ENCODE results near the gene ZNF254.
"Not testable (repeated sequence)": the region's sequence is repeated elsewhere in the genome, so short reads cannot be mapped to it uniquely, and the experiment has no call there.

The ZNF254 gene

DNA sequence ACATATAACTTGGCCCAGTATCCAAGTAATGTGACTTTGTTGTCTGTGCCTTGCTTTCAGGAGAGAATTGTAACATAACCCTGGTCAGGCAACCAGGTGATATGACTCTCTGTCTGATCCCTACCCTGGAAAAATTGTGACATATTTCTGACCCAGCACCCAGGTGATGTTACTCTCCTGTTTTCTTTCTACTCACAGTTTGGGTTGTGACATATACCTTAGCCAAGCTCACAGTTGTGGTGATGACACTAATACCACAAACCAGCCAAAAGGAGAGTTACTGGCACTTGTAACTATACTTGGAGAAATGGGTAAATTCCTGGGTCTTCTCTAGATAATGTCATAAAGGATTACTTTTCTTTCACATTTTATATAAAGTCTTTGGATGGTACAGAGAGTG is 14.3 kb upstream of the ZNF254 start:
- DNase-seq (ENCODE audit: low spot score), result no peak

DNA sequence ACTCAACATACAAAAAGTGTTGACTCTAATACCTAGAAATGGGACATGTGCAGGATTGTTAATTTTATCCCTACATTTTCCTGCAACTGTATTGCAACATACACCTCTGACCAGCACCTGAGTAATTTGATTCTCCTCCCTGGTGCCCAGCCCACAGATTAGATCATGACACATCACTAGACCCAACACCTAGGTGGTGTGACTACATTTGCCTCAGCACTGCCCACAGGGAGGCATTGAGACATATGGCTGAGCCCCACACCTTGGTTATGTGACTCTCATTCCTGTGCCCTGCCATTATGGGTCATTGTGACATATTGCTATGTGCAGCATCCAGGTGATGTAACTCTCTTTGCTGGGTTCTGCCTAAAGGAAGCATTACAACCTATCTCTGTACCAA is 13.2 kb upstream of the ZNF254 start:
- no peak for DNase-seq (ENCODE audit: low spot score)

DNA sequence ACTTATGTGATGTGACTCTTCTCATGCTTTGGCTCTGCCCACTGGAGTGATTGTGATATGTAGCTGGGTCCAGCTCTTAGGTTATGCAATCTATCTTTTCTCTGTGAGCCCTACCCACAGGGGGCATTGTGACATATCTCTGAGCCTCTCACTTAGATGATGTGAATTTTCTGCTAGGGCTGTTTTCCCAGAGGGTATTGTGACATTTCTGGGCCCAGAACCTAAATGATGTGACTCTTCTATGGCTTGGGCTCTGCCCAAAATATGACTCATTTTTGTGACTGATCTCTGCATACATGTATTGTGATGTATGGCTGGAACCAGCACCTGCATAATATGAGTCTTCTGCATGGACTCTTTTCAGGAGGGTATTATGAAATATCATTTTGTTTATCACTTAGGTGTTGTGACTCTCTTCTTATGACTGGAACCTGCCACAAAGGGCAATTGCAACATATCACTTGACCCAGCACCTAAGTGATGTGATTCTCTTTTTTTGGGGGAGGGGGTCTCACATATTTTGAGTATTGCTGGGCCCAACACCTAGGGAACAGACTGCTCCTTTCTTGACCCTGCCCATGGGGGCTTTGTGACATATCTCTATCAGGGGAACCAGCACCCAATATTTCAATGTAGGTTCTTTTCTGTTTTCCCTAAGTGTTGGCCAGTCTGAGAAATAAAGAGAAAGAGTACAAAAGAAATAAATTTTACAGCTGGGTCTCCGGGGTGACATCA is 12.1 kb upstream of the ZNF254 start:
- no peak for DNase-seq (ENCODE audit: low spot score)

DNA sequence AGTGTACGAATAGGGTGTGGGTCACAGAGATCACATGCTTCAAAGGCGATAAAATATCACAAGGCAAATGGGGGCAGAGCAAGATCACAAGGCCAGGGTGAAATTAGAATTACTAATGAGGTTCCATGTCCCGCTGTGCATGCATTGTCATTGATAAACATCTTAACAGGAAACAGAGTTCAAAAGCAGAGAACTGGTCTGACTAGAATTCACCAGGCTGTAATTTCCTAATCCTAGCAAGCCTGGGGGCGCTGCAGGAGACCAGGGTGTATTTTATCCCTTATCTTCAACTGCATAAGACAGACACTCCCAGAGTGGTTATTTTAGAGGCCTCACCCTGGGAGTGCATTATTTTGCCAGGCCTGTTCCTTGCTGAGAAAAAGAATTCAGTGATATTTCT is 11.5 kb upstream of the ZNF254 start:
- not testable (repeated sequence) for DNase-seq (ENCODE audit: low spot score)

DNA sequence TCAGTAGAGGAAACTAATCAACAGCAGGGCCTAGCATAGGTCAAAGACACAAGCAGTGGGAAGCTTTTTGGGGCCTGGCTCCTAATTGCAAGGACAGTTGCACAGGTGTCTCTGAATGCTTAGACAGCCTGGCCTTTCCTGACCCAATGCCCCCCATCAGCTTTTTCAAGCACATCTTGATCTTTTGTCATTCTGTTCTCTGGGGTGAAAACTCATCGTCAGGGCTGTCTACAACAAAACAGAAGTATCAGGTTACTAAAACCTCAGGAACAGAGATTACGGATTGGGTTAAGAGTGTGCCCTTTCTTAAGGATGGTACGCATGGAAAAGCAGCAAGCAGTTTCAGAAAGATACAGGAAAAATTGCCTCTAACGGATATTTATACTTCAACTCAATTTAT is 8.3 kb upstream of the ZNF254 start:
- DNase-seq (ENCODE audit: low spot score), result no peak

DNA sequence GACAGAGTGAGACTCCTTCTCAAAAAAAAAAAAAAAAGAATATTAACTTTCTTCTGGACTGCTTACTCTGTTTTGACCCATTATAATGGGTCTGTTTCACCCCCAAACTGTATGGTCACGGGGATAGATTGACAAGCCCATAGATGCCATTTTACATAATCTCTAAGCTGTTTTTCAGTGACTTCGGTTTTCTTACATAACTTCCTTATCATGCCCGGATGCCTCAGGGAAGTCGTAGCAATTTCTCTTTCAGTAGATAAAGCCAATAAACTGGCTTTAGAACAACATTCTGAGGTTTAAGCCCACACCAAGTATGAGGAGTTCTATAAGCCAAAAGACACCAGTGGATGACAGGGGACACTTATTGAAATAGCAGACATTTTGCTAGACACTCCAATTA is 5.9 kb upstream of the ZNF254 start:
- no peak for DNase-seq (ENCODE audit: low spot score)

DNA sequence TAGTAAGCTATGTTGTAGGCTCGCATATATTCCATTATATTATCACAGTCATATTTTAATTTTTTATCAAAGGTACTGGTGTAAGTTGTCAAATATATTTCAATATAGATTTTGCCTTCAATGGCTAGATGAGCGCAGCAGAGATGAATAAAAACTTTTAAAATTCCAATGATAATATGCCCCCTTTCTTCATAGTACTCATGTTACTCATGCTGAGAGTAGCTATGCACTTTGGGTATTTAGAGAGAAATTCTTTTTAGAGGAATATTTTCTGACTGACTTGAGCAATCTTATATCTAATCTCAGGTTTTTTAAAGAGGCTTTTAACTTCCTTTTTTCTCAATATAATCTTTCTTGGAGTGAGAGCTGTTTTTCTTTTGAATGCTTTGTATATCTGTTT is 11.4 kb downstream of the ZNF254 start:
- DNase-seq (ENCODE audit: low spot score), result no peak

DNA sequence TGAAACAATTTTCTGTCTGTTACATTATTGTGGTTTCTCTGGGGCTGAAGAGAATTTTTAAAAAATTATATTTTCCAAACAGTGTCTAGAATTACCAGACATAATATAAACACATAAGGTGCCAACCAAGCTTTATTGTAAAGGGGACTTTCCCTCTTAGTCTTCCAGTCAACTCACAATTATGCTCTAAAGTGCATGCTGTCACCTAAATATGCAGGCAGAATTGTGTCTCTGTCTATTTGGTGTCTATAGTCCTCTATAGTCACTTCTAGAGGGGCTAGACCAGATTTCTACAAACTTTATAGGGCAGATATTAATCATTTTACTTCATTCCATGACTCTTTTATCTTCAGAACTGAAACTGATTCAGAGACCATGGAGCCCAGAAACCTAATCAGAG is 12.8 kb downstream of the ZNF254 start:
- no peak for DNase-seq (ENCODE audit: low spot score)

DNA sequence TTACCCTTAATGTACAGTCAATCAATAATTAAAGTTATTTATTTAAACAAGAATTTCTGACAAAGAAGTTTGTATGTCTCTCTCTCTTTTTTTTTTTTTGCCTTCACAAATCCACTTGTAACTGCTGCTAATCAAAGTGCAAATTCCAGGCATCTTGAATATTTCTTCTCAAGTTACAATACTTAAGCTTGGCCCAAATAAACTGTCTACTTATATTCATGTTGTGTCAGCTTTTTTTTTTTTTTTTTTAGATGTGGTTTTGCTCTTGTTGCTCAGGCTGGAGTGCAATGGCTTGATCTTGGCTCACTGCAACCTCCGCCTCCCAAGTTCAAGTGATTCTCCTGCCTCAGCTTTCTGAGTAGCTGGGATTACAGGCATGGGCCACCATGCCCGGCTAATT is 13.6 kb downstream of the ZNF254 start:
- DNase-seq (ENCODE audit: low spot score), result not testable (repeated sequence)

DNA sequence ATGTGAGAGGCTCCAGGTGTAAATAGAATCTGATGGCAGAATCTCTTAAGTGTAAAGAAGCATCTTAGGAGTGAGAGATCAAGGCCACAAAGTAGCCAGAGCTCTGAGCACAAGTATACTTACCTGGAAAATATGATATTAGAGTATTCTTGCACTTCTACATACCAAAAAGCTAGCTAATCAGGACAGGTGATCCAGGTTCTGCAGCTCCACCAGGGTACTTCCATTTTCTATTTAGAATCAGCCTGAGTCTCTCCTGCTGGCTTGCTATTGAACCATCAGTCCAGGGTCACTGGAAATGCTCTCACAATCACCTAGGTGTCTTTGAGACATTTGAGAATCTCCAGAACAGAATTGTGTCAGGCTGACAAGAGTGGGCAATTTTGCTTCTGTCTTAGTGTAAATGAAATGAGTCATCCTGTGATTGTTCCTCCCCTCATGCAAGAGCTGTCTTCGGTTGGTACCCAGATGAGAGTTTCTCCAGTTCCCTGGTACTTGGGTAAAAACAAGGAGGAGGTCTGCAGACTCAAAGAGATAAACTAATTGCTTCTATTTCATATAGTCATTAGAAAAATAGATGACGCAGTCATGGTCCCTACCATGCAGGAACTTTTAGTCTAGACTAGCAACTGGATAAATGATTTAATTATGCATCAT is 14.6 kb downstream of the ZNF254 start:
- DNase-seq (ENCODE audit: low spot score), result no peak

DNA sequence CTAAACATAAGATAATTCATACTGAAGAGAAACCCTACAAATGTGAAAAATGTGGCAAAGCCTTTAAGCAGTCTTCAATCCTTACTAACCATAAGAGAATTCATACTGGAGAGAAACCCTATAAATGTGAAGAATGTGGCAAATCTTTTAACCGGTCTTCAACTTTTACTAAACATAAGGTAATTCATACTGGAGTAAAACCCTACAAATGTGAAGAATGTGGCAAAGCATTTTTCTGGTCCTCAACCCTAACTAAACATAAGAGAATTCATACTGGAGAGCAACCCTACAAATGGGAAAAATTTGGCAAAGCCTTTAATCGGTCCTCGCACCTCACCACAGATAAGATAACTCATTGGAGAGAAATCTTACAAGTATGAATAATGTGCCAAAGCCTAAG is 40.6 kb downstream of the ZNF254 start:
- DNase-seq (ENCODE audit: low spot score), result no peak

DNA sequence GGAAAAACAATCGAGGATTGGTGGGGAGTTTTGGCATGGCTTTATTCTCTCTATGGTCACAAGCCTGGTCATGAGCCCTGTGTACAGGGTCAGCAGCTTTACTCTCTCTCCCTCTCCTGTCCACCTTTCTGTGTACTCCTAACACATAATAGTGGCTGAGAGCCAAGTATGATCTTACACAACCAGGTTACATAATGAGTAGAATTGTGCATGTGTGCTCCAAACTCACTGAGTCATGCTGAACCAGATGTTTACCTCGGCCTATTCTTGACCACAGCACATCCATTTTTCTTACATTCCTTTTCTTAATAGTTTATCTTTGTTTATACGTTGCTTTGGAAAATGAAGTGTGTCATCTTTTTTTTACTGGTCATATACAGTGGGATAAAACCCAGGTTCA is 53.1 kb downstream of the ZNF254 start:
- no peak for DNase-seq (ENCODE audit: low spot score)

DNA sequence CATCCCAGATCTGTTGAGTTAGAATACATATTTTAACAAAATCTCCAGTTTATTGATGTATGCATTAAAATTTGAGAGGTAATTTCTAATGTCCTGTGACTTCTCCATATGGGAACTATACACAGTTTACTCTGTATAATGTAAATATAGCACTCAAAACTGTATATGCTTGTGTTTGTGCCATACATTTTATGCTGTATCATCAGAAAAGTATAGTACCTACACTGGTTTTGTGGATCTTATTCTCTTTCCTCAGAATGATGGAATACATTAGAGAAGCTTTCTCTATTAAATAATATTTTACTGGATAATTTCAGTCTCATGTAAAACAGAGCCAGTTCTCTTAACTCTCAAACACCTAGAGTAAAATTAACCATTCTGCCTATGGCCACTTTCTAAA is 53.6 kb downstream of the ZNF254 start:
- DNase-seq (ENCODE audit: low spot score), result no peak

DNA sequence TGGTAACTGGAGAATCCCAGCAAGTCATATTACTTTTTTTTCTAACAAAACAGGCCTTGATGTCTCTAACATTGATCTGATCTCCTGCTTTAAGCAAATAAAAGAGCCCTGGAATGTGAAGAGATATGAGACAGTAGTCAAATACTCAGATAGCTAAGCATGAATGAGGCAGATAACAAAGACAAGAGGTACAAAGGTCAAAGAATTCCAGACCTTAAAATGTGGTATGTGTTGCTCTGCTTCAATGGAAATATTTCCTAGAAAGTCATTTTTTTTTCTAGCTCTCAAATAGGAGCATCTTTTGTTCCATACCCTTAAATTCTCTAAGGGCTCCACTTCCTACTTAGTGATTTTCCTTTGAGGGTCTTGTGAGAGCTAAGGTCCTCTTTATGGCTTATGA is 54.6 kb downstream of the ZNF254 start:
- DNase-seq (ENCODE audit: low spot score), result no peak

DNA sequence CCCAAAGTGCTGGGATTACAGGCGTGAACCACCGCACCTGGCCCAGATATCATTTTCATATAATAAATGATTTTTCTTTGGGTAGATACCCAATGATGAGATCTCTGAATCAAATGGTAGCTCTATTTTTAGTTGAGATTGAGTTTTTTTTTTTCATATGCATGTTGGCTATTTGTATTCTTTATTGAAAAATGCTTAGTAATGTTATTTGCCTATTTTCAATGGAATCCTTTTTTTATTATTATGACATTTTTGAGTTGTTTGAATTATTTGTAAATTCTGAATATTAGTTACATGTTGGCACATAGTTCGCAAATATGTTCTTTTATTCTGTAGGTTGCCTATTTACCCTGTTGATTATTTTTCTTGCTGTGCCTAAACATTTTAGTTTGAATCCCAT is 55.8 kb downstream of the ZNF254 start:
- no peak for DNase-seq (ENCODE audit: low spot score)

DNA sequence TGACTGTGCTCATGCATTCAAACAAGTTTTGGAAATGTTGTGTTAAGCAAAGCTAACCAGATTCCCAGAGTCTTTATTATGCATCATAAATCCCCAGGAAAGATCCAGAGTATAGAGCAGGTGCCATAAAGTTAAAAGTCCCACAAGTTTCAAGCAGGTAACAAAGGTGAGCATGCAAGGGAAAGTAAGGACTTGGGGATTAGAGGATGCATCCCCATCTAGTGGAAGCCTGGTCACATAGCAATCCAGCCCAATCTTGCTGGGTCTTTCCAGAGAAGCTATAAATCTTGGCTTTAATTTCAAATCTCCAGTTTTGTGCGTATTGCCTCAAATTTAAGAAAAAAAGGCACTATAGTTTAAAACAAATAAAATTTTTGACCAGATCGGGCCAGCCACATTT is 72.7 kb downstream of the ZNF254 start:
- no peak for DNase-seq (ENCODE audit: low spot score)

DNA sequence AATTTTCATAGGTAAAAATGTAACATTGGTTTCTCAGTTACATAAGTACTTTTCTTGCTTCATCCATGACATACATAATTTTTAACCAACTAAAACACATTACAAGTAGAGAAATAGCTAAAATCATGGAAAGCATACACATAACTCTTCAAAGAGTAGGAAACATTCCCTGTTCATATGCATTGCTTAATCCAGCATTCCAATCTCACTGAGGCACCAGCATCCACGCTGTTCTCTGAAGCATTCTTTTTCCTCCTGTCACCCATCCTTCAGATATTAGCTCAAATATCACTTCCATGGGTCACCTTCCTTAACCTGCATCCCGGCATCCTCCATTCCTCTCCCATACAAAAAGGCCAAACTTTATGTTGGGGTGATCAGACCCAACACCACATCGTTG is 79.1 kb downstream of the ZNF254 start:
- DNase-seq (ENCODE audit: low spot score), result no peak

DNA sequence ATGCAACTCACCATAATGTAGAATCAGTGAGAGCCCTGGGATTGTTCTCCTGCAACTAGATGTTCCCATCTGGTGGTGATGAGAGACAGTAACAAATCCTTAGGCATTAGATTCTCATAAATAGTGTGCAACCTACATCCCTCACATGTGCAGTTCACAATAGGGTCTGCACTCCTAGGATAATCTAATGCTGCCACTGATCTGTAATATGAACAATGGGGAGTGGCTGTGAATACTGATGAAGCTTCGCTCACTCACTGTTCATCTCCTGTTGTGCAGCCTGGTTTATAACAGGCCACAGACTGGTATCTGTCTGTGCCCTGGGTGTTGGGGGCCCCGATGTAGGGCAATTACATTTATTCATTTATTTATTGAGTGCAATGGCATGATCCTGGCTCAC is 86.9 kb downstream of the ZNF254 start:
- DNase-seq (ENCODE audit: low spot score), result no peak

DNA sequence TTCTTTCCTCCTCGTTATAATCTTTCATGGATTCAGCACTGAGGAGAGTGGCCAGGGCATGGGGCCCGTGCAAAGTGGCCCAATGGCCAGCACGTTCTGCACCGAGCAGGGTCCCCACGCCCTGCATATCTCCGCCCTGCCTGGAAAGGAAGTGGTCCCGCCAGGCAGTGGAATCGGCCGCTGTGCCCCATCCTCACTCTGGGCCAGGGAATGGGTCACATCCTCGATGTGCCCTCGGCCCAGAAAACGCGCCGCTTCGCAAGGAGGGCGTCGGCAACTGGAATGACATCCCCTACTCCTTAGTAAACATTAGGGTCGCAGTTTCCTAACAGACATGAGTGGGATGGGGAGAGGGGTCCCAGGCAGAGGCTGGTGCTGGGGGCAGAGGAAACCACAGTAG is 90.7 kb downstream of the ZNF254 start:
- DNase-seq (ENCODE audit: low spot score), result no peak

DNA sequence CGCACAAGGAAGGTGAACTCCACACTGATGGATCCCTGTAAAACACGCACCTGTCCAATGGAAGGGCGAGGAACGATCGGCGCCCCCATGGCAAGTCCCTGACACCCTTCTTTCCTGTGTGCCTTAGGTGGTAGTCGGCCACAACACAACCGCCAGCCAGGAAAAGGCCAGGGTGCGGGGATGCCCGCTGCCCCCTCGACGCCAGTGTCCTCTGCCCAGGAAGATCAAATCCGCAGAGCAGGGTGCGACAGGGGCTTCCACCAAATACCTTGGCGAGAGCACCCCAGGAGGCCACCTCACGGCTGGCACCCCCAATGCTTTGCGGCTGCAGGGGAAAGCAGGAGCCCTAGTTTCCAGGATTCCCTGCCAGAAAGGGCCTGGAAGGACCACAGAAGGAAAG is 91.2 kb downstream of the ZNF254 start:
- DNase-seq (ENCODE audit: low spot score), result no peak

Measured in SW480 (cell line).